ENCODE results near the gene KIF1B. TPM values are rescaled to one million over a fixed set of nuclear protein-coding genes. Genes with fewer than 3 reads are reported as not detected.

Gene KIF1B
- total and polyA plus RNA-seq, 10 of the 15 experiments (the other 5 are each of a cell fraction or from before 2014, with no cell fraction given) = 2.1 to 16.5 (median 8.7) TPM

DNA sequence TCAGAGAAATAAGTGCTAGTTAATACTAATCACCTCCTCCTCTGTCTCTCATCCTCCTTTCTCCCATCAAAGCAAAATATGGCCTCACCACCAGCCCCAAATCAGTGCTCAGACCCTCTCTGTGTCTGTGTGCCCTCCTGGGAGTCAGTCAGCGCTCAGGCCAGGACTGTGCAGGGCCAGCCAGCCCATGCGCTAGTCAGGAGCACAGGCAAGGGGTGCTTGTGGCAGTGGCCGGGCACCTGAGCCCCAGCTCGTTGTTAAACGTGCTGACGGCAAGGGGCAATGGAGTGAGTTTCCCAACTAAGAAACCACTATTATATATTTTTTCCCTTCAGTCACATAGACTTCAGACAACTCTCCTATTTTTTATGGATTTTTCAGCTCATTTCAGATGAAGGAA lies 169.3 kb downstream of the KIF1B start:
- no peak for TF ChIP-seq ZNF274 (IDR thresholded peaks at IDR 0.05; ENCODE audit: insufficient read depth, insufficient read length)
- TF ChIP-seq FOS (IDR thresholded peaks at IDR 0.05; ENCODE audit: borderline replicate concordance, extremely low read depth, insufficient read length) = no peak
- no peak for TF ChIP-seq RAD21 (IDR thresholded peaks at IDR 0.05; ENCODE audit: insufficient read depth, low read depth, low read length)
- TF ChIP-seq SPI1 (IDR thresholded peaks at IDR 0.05; ENCODE audit: borderline replicate concordance, insufficient read depth, low read depth, low read length) = no peak
- TF ChIP-seq, protein P1, sequence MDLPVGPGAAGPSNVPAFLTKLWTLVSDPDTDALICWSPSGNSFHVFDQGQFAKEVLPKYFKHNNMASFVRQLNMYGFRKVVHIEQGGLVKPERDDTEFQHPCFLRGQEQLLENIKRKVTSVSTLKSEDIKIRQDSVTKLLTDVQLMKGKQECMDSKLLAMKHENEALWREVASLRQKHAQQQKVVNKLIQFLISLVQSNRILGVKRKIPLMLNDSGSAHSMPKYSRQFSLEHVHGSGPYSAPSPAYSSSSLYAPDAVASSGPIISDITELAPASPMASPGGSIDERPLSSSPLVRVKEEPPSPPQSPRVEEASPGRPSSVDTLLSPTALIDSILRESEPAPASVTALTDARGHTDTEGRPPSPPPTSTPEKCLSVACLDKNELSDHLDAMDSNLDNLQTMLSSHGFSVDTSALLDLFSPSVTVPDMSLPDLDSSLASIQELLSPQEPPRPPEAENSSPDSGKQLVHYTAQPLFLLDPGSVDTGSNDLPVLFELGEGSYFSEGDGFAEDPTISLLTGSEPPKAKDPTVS (IDR thresholded peaks at IDR 0.05; ENCODE audit: low read depth, low read length) = no peak
- no peak for TF ChIP-seq CBX3 (IDR thresholded peaks at IDR 0.05; ENCODE audit: borderline replicate concordance, low read depth)
- no peak for TF ChIP-seq CHD1 (IDR thresholded peaks at IDR 0.05; ENCODE audit: low read depth, low read length)
- TF ChIP-seq, protein P2, sequence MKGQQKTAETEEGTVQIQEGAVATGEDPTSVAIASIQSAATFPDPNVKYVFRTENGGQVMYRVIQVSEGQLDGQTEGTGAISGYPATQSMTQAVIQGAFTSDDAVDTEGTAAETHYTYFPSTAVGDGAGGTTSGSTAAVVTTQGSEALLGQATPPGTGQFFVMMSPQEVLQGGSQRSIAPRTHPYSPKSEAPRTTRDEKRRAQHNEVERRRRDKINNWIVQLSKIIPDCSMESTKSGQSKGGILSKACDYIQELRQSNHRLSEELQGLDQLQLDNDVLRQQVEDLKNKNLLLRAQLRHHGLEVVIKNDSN (IDR thresholded peaks at IDR 0.05; ENCODE audit: borderline replicate concordance, extremely low read length, insufficient read depth, low read depth, low read length) = no peak
- no peak for TF ChIP-seq PAX8 (IDR thresholded peaks at IDR 0.05)
- TF ChIP-seq KDM1A (IDR thresholded peaks at IDR 0.05; ENCODE audit: borderline replicate concordance) = no peak
- TF ChIP-seq PAX5 (IDR thresholded peaks at IDR 0.05; ENCODE audit: borderline replicate concordance, low read depth, low read length) = no peak
- TF ChIP-seq SREBF1 (IDR thresholded peaks at IDR 0.05; ENCODE audit: low read length) = no peak
- TF ChIP-seq, protein P3, sequence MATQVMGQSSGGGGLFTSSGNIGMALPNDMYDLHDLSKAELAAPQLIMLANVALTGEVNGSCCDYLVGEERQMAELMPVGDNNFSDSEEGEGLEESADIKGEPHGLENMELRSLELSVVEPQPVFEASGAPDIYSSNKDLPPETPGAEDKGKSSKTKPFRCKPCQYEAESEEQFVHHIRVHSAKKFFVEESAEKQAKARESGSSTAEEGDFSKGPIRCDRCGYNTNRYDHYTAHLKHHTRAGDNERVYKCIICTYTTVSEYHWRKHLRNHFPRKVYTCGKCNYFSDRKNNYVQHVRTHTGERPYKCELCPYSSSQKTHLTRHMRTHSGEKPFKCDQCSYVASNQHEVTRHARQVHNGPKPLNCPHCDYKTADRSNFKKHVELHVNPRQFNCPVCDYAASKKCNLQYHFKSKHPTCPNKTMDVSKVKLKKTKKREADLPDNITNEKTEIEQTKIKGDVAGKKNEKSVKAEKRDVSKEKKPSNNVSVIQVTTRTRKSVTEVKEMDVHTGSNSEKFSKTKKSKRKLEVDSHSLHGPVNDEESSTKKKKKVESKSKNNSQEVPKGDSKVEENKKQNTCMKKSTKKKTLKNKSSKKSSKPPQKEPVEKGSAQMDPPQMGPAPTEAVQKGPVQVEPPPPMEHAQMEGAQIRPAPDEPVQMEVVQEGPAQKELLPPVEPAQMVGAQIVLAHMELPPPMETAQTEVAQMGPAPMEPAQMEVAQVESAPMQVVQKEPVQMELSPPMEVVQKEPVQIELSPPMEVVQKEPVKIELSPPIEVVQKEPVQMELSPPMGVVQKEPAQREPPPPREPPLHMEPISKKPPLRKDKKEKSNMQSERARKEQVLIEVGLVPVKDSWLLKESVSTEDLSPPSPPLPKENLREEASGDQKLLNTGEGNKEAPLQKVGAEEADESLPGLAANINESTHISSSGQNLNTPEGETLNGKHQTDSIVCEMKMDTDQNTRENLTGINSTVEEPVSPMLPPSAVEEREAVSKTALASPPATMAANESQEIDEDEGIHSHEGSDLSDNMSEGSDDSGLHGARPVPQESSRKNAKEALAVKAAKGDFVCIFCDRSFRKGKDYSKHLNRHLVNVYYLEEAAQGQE (IDR thresholded peaks at IDR 0.05; ENCODE audit: low read depth, low read length) = no peak
- TF ChIP-seq, protein P4, sequence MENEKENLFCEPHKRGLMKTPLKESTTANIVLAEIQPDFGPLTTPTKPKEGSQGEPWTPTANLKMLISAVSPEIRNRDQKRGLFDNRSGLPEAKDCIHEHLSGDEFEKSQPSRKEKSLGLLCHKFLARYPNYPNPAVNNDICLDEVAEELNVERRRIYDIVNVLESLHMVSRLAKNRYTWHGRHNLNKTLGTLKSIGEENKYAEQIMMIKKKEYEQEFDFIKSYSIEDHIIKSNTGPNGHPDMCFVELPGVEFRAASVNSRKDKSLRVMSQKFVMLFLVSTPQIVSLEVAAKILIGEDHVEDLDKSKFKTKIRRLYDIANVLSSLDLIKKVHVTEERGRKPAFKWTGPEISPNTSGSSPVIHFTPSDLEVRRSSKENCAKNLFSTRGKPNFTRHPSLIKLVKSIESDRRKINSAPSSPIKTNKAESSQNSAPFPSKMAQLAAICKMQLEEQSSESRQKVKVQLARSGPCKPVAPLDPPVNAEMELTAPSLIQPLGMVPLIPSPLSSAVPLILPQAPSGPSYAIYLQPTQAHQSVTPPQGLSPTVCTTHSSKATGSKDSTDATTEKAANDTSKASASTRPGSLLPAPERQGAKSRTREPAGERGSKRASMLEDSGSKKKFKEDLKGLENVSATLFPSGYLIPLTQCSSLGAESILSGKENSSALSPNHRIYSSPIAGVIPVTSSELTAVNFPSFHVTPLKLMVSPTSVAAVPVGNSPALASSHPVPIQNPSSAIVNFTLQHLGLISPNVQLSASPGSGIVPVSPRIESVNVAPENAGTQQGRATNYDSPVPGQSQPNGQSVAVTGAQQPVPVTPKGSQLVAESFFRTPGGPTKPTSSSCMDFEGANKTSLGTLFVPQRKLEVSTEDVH (IDR thresholded peaks at IDR 0.05; ENCODE audit: low read depth, partially characterized antibody) = no peak
- no peak for FAIRE-seq
- H3K9me3 ChIP-seq (replicated peaks; ENCODE audit: control insufficient read depth, insufficient read depth, low read length) = no peaks in the 10 kb centered on the region
- intact Hi-C loops (cut with micrococcal nuclease; ENCODE audit: unreplicated experiment) = no loop called here
- POLR2A ChIA-PET = no interaction called here
- in situ Hi-C loops (cut with MboI) = no loop called here
- H3K27ac ChIP-seq (ENCODE audit: control insufficient read depth, insufficient read depth) = no peak overlapping the region
- peaks cover 6% of the 10 kb centered on the region for H3K4me1 ChIP-seq (ENCODE audit: control insufficient read depth, insufficient read depth, low read length)
- RAD21 ChIA-PET (ENCODE audit: unreplicated experiment) = no interaction called here
- peaks cover 0 to 2% of the 10 kb centered on the region in 2 experiments; a peak in 1 of 4 replicates for H3K36me3 ChIP-seq (ENCODE audit: control insufficient read depth in 2 of 2, insufficient read depth in 2 of 2, low read length in 1 of 2)
- H3K9ac ChIP-seq (ENCODE audit: control insufficient read depth, insufficient read depth, low read length) = no peak overlapping the region
- SMC1A ChIA-PET (ENCODE audit: uncharacterized antibody, unreplicated experiment) = no interaction called here
- H4K20me1 ChIP-seq (ENCODE audit: control insufficient read depth, insufficient read depth) = no peaks in the 10 kb centered on the region
- no peak for ATAC-seq
- no peak overlapping the region for H2AFZ ChIP-seq (ENCODE audit: control insufficient read depth, low read depth, low read length)
- no peak overlapping the region for H3K4me3 ChIP-seq
- DNase-seq (ENCODE audit: low read depth, low spot score) = no peak
- CTCF ChIA-PET = interaction anchor here (1.1 kb wide), 1 partner anchor 50 kb away, joined by 5 read pairs; the partner anchor contains the start of gene CENPS
- H3K27me3 ChIP-seq (replicated peaks in 1 of 2; ENCODE audit: control insufficient read depth in 2 of 2, insufficient read depth in 2 of 2, low read length in 1 of 2) = no peaks in the 10 kb centered on the region
- no TSS peak for BruUV-seq (replicated peaks)
- no peaks in the 10 kb centered on the region for H3K79me2 ChIP-seq (ENCODE audit: control insufficient read depth, insufficient read depth, low read length)
- H3K4me2 ChIP-seq (ENCODE audit: control insufficient read depth, insufficient read depth) = no peak overlapping the region
- 80% methylated on average over 6 of the region's 6 CpGs for WGBS (ENCODE audit: insufficient coverage, insufficient replicate concordance, low lambda C conversion rate, missing lambda C conversion rate)
